Subcutaneous abdominal adipose tissue (tissue), 5 donors: Measurements from ENCODE around the gene HIPK4.
A peak's percentile ranks its signal among the peaks of the same experiment; 100 is the strongest.
"Not testable (repeated sequence)": the region's sequence is repeated elsewhere in the genome, so short reads cannot be mapped to it uniquely, and the experiment has no call there.

Experiments
- H3K27ac ChIP-seq: one replicate; pipeline ENCODE4 v1.7.0; 2013; ENCODE audit warnings: low read depth, mild to moderate bottlenecking, inconsistent platforms, low read length, moderate library complexity
- H3K27me3 ChIP-seq, 5 donors: one replicate each; pipeline ENCODE4 v1.7.0; 2013; ENCODE audit warnings: low read length in 5 of 5, inconsistent platforms in 1 of 5; ENCODE audit not compliant: control insufficient read depth in 5 of 5, insufficient read depth in 4 of 5
- H3K36me3 ChIP-seq, 5 donors: one replicate each; pipeline ENCODE4 v1.7.0; 2013; ENCODE audit warnings: low read length in 5 of 5; ENCODE audit not compliant: control insufficient read depth in 5 of 5, insufficient read depth in 5 of 5
- H3K4me1 ChIP-seq, 5 donors: one replicate each; pipeline ENCODE4 v1.7.0; 2013; ENCODE audit warnings: low read length in 5 of 5, mild to moderate bottlenecking in 3 of 5, moderate library complexity in 1 of 5; ENCODE audit not compliant: control insufficient read depth in 5 of 5, insufficient read depth in 5 of 5
- H3K4me3 ChIP-seq, 5 donors: one replicate each; pipeline ENCODE4 v1.7.0; 2013; ENCODE audit warnings: low read length in 5 of 5, low read depth in 1 of 5
- H3K9ac ChIP-seq, 5 donors: one replicate each; pipeline ENCODE4 v1.7.0; 2013; ENCODE audit warnings: low read length in 5 of 5, mild to moderate bottlenecking in 4 of 5, moderate library complexity in 3 of 5
- H3K9me3 ChIP-seq, 5 donors: one replicate each; pipeline ENCODE4 v1.7.0; 2013; ENCODE audit warnings: low read length in 5 of 5; ENCODE audit not compliant: control insufficient read depth in 5 of 5
- donor health status: healthy.
- donor health status: healthy.
- donor health status: healthy.
- donor health status: healthy.
- donor health status: healthy.

Gene HIPK4

GRCh38 chr19:40341601-40342482 lies 48.1 kb downstream of the HIPK4 start:
- Histone ChIP-seq H3K36me3 (peaks cover 6 to 16% (median 9%) of the 10 kb centered on the region in 5 donors), H3K4me1 (peaks cover under 1 to 18% (median 8%) of the 10 kb centered on the region in 5 donors), H3K27me3 (no peaks in the 10 kb centered on the region), H3K9me3 (no peaks in the 10 kb centered on the region), H3K9ac (peak overlapping the region in 1 of 5 donors; percentile 13), H3K4me3 (no peak overlapping the region), H3K27ac (no peak overlapping the region)

GRCh38 chr19:40339018-40339728 lies 50.8 kb downstream of the HIPK4 start:
- no peak overlapping the region for H3K9ac ChIP-seq
- H3K4me3 ChIP-seq = no peak overlapping the region
- H3K27me3 ChIP-seq = no peaks in the 10 kb centered on the region
- H3K9me3 ChIP-seq = no peaks in the 10 kb centered on the region
- peaks cover 0 to 15% (median 8%) of the 10 kb centered on the region in 5 donors for H3K4me1 ChIP-seq
- H3K36me3 ChIP-seq = peaks cover 7 to 31% (median 20%) of the 10 kb centered on the region in 5 donors
- no peak overlapping the region for H3K27ac ChIP-seq

GRCh38 chr19:40337594-40337993 lies 52.4 kb downstream of the HIPK4 start:
- H3K9ac ChIP-seq = no peak overlapping the region

GRCh38 chr19:40337107-40337506 lies 52.9 kb downstream of the HIPK4 start:
- H3K36me3 ChIP-seq = peaks cover 14 to 49% (median 33%) of the 10 kb centered on the region in 5 donors
- peaks cover 0 to 7% (median 4%) of the 10 kb centered on the region in 5 donors for H3K4me1 ChIP-seq
- no peak overlapping the region for H3K27ac ChIP-seq

More at GRCh38 chr19:40337594-40337993, 52.4 kb downstream of the HIPK4 start:
- Histone ChIP-seq H3K27ac (no peak overlapping the region), H3K4me1 (peaks cover 0 to 9% (median 5%) of the 10 kb centered on the region in 5 donors), H3K27me3 (no peaks in the 10 kb centered on the region), H3K9me3 (no peaks in the 10 kb centered on the region), H3K4me3 (no peak overlapping the region), H3K36me3 (peaks cover 13 to 44% (median 30%) of the 10 kb centered on the region in 5 donors)

GRCh38 chr19:40336601-40336900 lies 53.4 kb downstream of the HIPK4 start:
- Histone ChIP-seq H3K27ac (no peak overlapping the region), H3K9ac (no peak overlapping the region), H3K36me3 (peaks cover 14 to 53% (median 38%) of the 10 kb centered on the region in 5 donors), H3K27me3 (no peaks in the 10 kb centered on the region), H3K4me3 (no peak overlapping the region), H3K9me3 (no peaks in the 10 kb centered on the region), H3K4me1 (peaks cover 0 to 1% (median 1%) of the 10 kb centered on the region in 5 donors)

More at GRCh38 chr19:40337107-40337506, 52.9 kb downstream of the HIPK4 start:
- Histone ChIP-seq H3K4me3 (no peak overlapping the region), H3K27me3 (no peaks in the 10 kb centered on the region), H3K9me3 (no peaks in the 10 kb centered on the region), H3K9ac (no peak overlapping the region)

- Histone ChIP-seq H3K27ac (no peak overlapping the region), H3K36me3 (peaks cover 14 to 55% (median 43%) of the 10 kb centered on the region in 5 donors), H3K4me1 (peaks cover 0 to 1% (median 0%) of the 10 kb centered on the region in 5 donors), H3K9ac (no peak overlapping the region), H3K4me3 (no peak overlapping the region), H3K27me3 (no peaks in the 10 kb centered on the region), H3K9me3 (no peaks in the 10 kb centered on the region)
These were observed 54.0 kb downstream of the HIPK4 start for GRCh38 chr19:40335855-40336600.

- Histone ChIP-seq H3K27me3 (no peaks in the 10 kb centered on the region), H3K36me3 (peaks cover 14 to 61% (median 47%) of the 10 kb centered on the region in 5 donors)
These were observed 54.9 kb downstream of the HIPK4 start for GRCh38 chr19:40335101-40335500.

GRCh38 chr19:40333083-40333482 lies 56.9 kb downstream of the HIPK4 start:
- not testable (repeated sequence) for H3K27ac ChIP-seq, H3K9ac ChIP-seq, H3K4me1 ChIP-seq, H3K27me3 ChIP-seq, H3K4me3 ChIP-seq, H3K9me3 ChIP-seq
- peaks cover 10 to 69% (median 55%) of the 10 kb centered on the region in 5 donors for H3K36me3 ChIP-seq

More at GRCh38 chr19:40335101-40335500, 54.9 kb downstream of the HIPK4 start:
- Histone ChIP-seq H3K27ac (no peak overlapping the region), H3K4me3 (no peak overlapping the region), H3K9me3 (no peaks in the 10 kb centered on the region), H3K9ac (no peak overlapping the region), H3K4me1 (peaks cover 0 to 1% (median 0%) of the 10 kb centered on the region in 5 donors)

- Histone ChIP-seq H3K4me3 (no peak overlapping the region), H3K27me3 (no peaks in the 10 kb centered on the region), H3K27ac (no peak overlapping the region), H3K4me1 (peaks cover 0 to 1% (median 0%) of the 10 kb centered on the region in 5 donors), H3K9ac (no peak overlapping the region), H3K36me3 (peaks cover 10 to 74% (median 60%) of the 10 kb centered on the region in 5 donors), H3K9me3 (no peaks in the 10 kb centered on the region)
These were observed 57.3 kb downstream of the HIPK4 start for GRCh38 chr19:40332669-40333068.
